Esophagus muscularis mucosa (tissue), 3 donors: Measurements from ENCODE around the gene MRPS27.

ENCODE experiments used
- CTCF ChIP-seq, 3 experiments: fragments of 200-600 bp in 2 of 3; fragments of 450-650 bp in 1 of 3; sonication (generic) in 2 of 3; IDR thresholded peaks; one replicate each; pipeline ENCODE4 v1.5.1; 2017 to 2019; ENCODE audit warnings: antibody characterized with exemption in 3 of 3, mild to moderate bottlenecking in 2 of 3, moderate library complexity in 1 of 3
- POLR2A ChIP-seq: fragments of 450-650 bp; IDR thresholded peaks from one replicate; pipeline ENCODE4 v1.6.1; 2017; ENCODE audit warnings: antibody characterized with exemption, moderate library complexity, mild to moderate bottlenecking, low read depth

DNA sequence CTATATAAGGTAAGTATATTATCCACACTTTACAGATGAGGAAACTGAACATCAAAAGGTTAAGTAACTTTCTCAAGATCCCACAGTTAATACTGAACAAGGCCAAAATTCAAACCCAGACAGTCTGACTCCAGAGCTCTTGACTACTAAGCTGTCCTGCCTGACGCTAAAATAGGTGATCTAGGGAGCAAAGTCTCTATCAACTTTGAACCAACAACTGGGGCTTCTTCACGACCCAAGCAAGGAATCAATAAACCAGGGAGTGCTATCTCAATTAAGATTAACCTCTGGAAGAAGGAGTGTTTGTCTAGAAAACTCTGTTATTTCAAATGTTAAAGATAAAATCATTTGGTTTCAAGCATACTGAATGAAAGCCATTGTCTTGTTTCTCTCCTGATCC is 64.4 kb downstream of the MRPS27 start:
- TF ChIP-seq CTCF (IDR thresholded peaks at IDR 0.05) (no peak), POLR2A (no peak)
